Activated CD8-positive, alpha-beta T cell treated with anti-CD3 and anti-CD28 coated beads for 36 hours (primary cell): Measurements from ENCODE around the gene KLHL29. TPM values are rescaled to one million over a fixed set of nuclear protein-coding genes. Genes with fewer than 3 reads are reported as not detected.

Experiments used
- ATAC-seq: fragments of 200-7000 bp; cut with Tn5 transposase; one replicate; pipeline ENCODE4 v1.10.0; 2021; ENCODE audit warnings: mild to moderate bottlenecking, moderate library complexity
- CTCF ChIA-PET: fragments of 350-600 bp; sonication (Branson Sonifier 250); formaldehyde crosslinking; loops from one replicate; lab custom pipeline; 2021; ENCODE audit warnings: antibody characterized with exemption; lab: Charles Lee
- POLR2A ChIA-PET: fragments of 350-600 bp; sonication (Branson Sonifier 250); formaldehyde crosslinking; loops from one replicate; lab custom pipeline; 2021; ENCODE audit warnings: antibody characterized with exemption; lab: Charles Lee
- DNase-seq: peaks from one replicate; pipeline ENCODE4 v3.0.0-alpha.2; 2020
- H3K27ac Mint-ChIP-seq: one replicate; pipeline ENCODE4 v1.8.0; 2021; ENCODE audit warnings: mild to moderate bottlenecking, mixed read lengths
- H3K27me3 Mint-ChIP-seq: one replicate; pipeline ENCODE4 v1.8.0; 2021; ENCODE audit warnings: mixed read lengths
- H3K36me3 Mint-ChIP-seq: one replicate; pipeline ENCODE4 v1.8.0; 2021; ENCODE audit warnings: low read depth, mixed read lengths
- H3K4me1 Mint-ChIP-seq: one replicate; pipeline ENCODE4 v1.8.0; 2021; ENCODE audit warnings: low read depth, mixed read lengths
- H3K4me3 Mint-ChIP-seq: one replicate; pipeline ENCODE4 v1.8.0; 2021; ENCODE audit warnings: mild to moderate bottlenecking, moderate library complexity, mixed read lengths
- H3K9me3 Mint-ChIP-seq: one replicate; pipeline ENCODE4 v1.8.0; 2021; ENCODE audit warnings: mixed read lengths
- CTCF ChIP-seq: fragments of 200-600 bp; IDR thresholded peaks from one replicate; pipeline ENCODE4 v1.8.0; 2022; ENCODE audit warnings: antibody characterized with exemption, mild to moderate bottlenecking
- intact Hi-C: fragments of 100-400 bp; cut with micrococcal nuclease; formaldehyde crosslinking; loops from one replicate; pipeline ENCODE4 v1.10.0; 2022
- total RNA-seq, 2 experiments: library from RNA; stranded (reverse); gene quantifications; one replicate each; pipeline ENCODE4 v1.2.3, GENCODE V29; 2021

The KLHL29 gene
- total RNA-seq, 2 experiments from 2014 or later = 1.0 to 1.2 TPM

GRCh38 chr2:23524261-23524706 is 139.3 kb downstream of the KLHL29 start:
- Mint-ChIP-seq H3K27ac (no peak overlapping the region), H3K36me3 (no peaks in the 10 kb centered on the region), H3K27me3 (peaks cover 5% of the 10 kb centered on the region), H3K4me3 (no peak overlapping the region), H3K4me1 (peaks cover 8% of the 10 kb centered on the region), H3K9me3 (no peaks in the 10 kb centered on the region)
- POLR2A ChIA-PET = no interaction called here
- no peak for TF ChIP-seq CTCF
- DNase-seq (no peak), ATAC-seq (no peak)
- CTCF ChIA-PET = no interaction called here
- intact Hi-C loops = no loop called here

GRCh38 chr2:23525137-23525765 is 140.3 kb downstream of the KLHL29 start:
- intact Hi-C loops = no loop called here
- ChIA-PET POLR2A (no interaction called here), CTCF (no interaction called here)
- no peak overlapping the region for H3K4me3 Mint-ChIP-seq
- peaks cover 8% of the 10 kb centered on the region for H3K4me1 Mint-ChIP-seq
- ATAC-seq (no peak), DNase-seq (no peak)
- no peaks in the 10 kb centered on the region for H3K9me3 Mint-ChIP-seq
- TF ChIP-seq CTCF = no peak
- H3K27me3 Mint-ChIP-seq = peaks cover 5% of the 10 kb centered on the region
- no peak overlapping the region for H3K27ac Mint-ChIP-seq
- H3K36me3 Mint-ChIP-seq = no peaks in the 10 kb centered on the region

GRCh38 chr2:23526114-23526513 is 141.1 kb downstream of the KLHL29 start:
- POLR2A ChIA-PET = no interaction called here
- DNase-seq (peak; percentile 72), ATAC-seq (peak; percentile 83)
- H3K27me3 Mint-ChIP-seq = peaks cover 5% of the 10 kb centered on the region
- TF ChIP-seq CTCF = no peak
- intact Hi-C loops = no loop called here
- peaks cover 8% of the 10 kb centered on the region for H3K4me1 Mint-ChIP-seq
- no peaks in the 10 kb centered on the region for H3K9me3 Mint-ChIP-seq
- H3K27ac Mint-ChIP-seq = no peak overlapping the region
- H3K4me3 Mint-ChIP-seq = no peak overlapping the region
- CTCF ChIA-PET = no interaction called here
- no peaks in the 10 kb centered on the region for H3K36me3 Mint-ChIP-seq

GRCh38 chr2:23526835-23527790 is 142.1 kb downstream of the KLHL29 start:
- no peak for TF ChIP-seq CTCF
- ChIA-PET POLR2A (no interaction called here), CTCF (no interaction called here)
- DNase-seq (no peak), ATAC-seq (no peak)
- H3K27ac Mint-ChIP-seq = no peak overlapping the region
- H3K27me3 Mint-ChIP-seq = peaks cover 5% of the 10 kb centered on the region
- H3K4me3 Mint-ChIP-seq = no peak overlapping the region
- intact Hi-C loops = no loop called here
- H3K9me3 Mint-ChIP-seq = no peaks in the 10 kb centered on the region
- no peaks in the 10 kb centered on the region for H3K36me3 Mint-ChIP-seq
- H3K4me1 Mint-ChIP-seq = peaks cover 14% of the 10 kb centered on the region

- CTCF ChIA-PET = no interaction called here
- Mint-ChIP-seq H3K27ac (no peak overlapping the region), H3K36me3 (no peaks in the 10 kb centered on the region), H3K27me3 (peaks cover 5% of the 10 kb centered on the region), H3K4me1 (peaks cover 22% of the 10 kb centered on the region), H3K4me3 (no peak overlapping the region), H3K9me3 (no peaks in the 10 kb centered on the region)
- TF ChIP-seq CTCF = no peak
- POLR2A ChIA-PET = interaction anchor here (0.7 kb wide), 1 partner anchor 18 kb away, joined by 3 read pairs; no protein-coding TSS in a partner anchor
- intact Hi-C loops = no loop called here
- DNase-seq (no peak), ATAC-seq (no peak)
Observed at GRCh38 chr2:23528171-23528570, 143.2 kb downstream of the KLHL29 start.
